Globus pallidus (tissue), 1 donor: ENCODE data around the gene METTL9.
"Not testable (repeated sequence)": the region's sequence is repeated elsewhere in the genome, so short reads cannot be mapped to it uniquely, and the experiment has no call there.

Experiments
- DNase-seq: peaks from one replicate; pipeline ENCODE4 v3.0.0-alpha.2; 2015; ENCODE audit warnings: low spot score

METTL9 gene

GRCh38 chr16:21663889-21664647 lies 64.7 kb downstream of the METTL9 start, which contains the start of gene OTOA:
Gene OTOA (plus strand): TSS chr16:21663968. CDS start chr16:21678515, 14,547 bp downstream.
- DNase-seq, result no peak

GRCh38 chr16:21664801-21665492 lies 65.6 kb downstream of the METTL9 start:
- DNase-seq, result no peak

GRCh38 chr16:21666772-21667171 lies 67.4 kb downstream of the METTL9 start:
- no peak for DNase-seq

- DNase-seq, result no peak
These were observed 68.2 kb downstream of the METTL9 start for GRCh38 chr16:21667575-21667974.

GRCh38 chr16:21673469-21673868 lies 74.1 kb downstream of the METTL9 start:
- no peak for DNase-seq

- DNase-seq, result not testable (repeated sequence)
These were observed 75.1 kb downstream of the METTL9 start for GRCh38 chr16:21674456-21674855.

- DNase-seq, result not testable (repeated sequence)
These were observed 81.3 kb downstream of the METTL9 start for GRCh38 chr16:21680714-21681113.

- no peak for DNase-seq
These were observed 83.8 kb downstream of the METTL9 start for GRCh38 chr16:21683184-21683583.

- no peak for DNase-seq
These were observed 84.8 kb downstream of the METTL9 start for GRCh38 chr16:21684199-21684598.

- DNase-seq, result no peak
These were observed 85.7 kb downstream of the METTL9 start for GRCh38 chr16:21685034-21685455.

GRCh38 chr16:21689107-21689506 lies 89.7 kb downstream of the METTL9 start:
- DNase-seq, result no peak

GRCh38 chr16:21690967-21691366 lies 91.6 kb downstream of the METTL9 start:
- not testable (repeated sequence) for DNase-seq

- no peak for DNase-seq
These were observed 95.2 kb downstream of the METTL9 start for GRCh38 chr16:21694609-21695008.

GRCh38 chr16:21697032-21697431 lies 97.7 kb downstream of the METTL9 start:
- no peak for DNase-seq

- DNase-seq, result no peak
These were observed 99.0 kb downstream of the METTL9 start for GRCh38 chr16:21698169-21699032.

- no peak for DNase-seq
These were observed 101.9 kb downstream of the METTL9 start for GRCh38 chr16:21701271-21701670.

GRCh38 chr16:21702276-21702675 lies 102.9 kb downstream of the METTL9 start:
- no peak for DNase-seq

GRCh38 chr16:21703156-21703555 lies 103.8 kb downstream of the METTL9 start:
- DNase-seq, result no peak

- DNase-seq, result no peak
These were observed 104.3 kb downstream of the METTL9 start for GRCh38 chr16:21703589-21704174.

- no peak for DNase-seq
These were observed 104.9 kb downstream of the METTL9 start for GRCh38 chr16:21704266-21704665.

- no peak for DNase-seq
These were observed 105.4 kb downstream of the METTL9 start for GRCh38 chr16:21704733-21705132.
